GM18502 (cell line): Measurements from ENCODE around the gene TTLL4.
A peak's percentile ranks its signal among the peaks of the same experiment; 100 is the strongest.

Experiments used
- ATAC-seq: cut with Tn5 transposase; IDR thresholded peaks from one replicate; pipeline ENCODE4 v1.9.1; 2021; ENCODE audit warnings: mild to moderate bottlenecking; ENCODE audit not compliant: unreplicated experiment, poor library complexity

The TTLL4 gene

GRCh38 chr2:218713922-218714321 lies 3.3 kb downstream of the TTLL4 start:
- no peak for ATAC-seq

GRCh38 chr2:218716070-218716469 lies 5.4 kb downstream of the TTLL4 start:
- no peak for ATAC-seq

GRCh38 chr2:218717262-218717661 lies 6.6 kb downstream of the TTLL4 start:
- no peak for ATAC-seq

- no peak for ATAC-seq
Measured at GRCh38 chr2:218718058-218718457, 7.4 kb downstream of the TTLL4 start.

GRCh38 chr2:218719457-218719856 lies 8.8 kb downstream of the TTLL4 start:
- ATAC-seq: no peak

GRCh38 chr2:218720048-218721041 lies 9.7 kb downstream of the TTLL4 start:
- ATAC-seq: no peak

GRCh38 chr2:218721488-218721887 lies 10.9 kb downstream of the TTLL4 start:
- no peak for ATAC-seq

- ATAC-seq: no peak
Measured at GRCh38 chr2:218721934-218722333, 11.3 kb downstream of the TTLL4 start.

GRCh38 chr2:218722419-218722818 lies 11.8 kb downstream of the TTLL4 start:
- no peak for ATAC-seq

GRCh38 chr2:218722876-218723785 lies 12.5 kb downstream of the TTLL4 start:
- ATAC-seq: no peak

GRCh38 chr2:218726004-218726574 lies 15.5 kb downstream of the TTLL4 start:
- no peak for ATAC-seq

GRCh38 chr2:218727502-218728165 lies 17.0 kb downstream of the TTLL4 start:
- ATAC-seq: no peak

GRCh38 chr2:218729640-218730039 lies 19.0 kb downstream of the TTLL4 start:
- ATAC-seq: no peak

- no peak for ATAC-seq
Measured at GRCh38 chr2:218732052-218732760, 21.6 kb downstream of the TTLL4 start.

GRCh38 chr2:218732761-218733158 lies 22.1 kb downstream of the TTLL4 start:
- ATAC-seq: no peak

GRCh38 chr2:218733171-218734021 lies 22.8 kb downstream of the TTLL4 start:
- peak; percentile 58 for ATAC-seq

- no peak for ATAC-seq
Measured at GRCh38 chr2:218734190-218734975, 23.7 kb downstream of the TTLL4 start.

- no peak for ATAC-seq
Measured at GRCh38 chr2:218736531-218736930, 25.9 kb downstream of the TTLL4 start.
